ENCODE results near the gene SMCR8. TPM values are rescaled to one million over a fixed set of nuclear protein-coding genes. Genes with fewer than 3 reads are reported as not detected.

Gene SMCR8
- total and polyA plus RNA-seq, 9 of the 15 experiments (the other 6 are each of a cell fraction or from before 2014, with no cell fraction given) = 0.25 to 8.8 (median 4.9) TPM

GRCh38 chr17:18314731-18315561, at the start of gene SMCR8, which contains the start of gene TOP3A (continued):
- TF ChIP-seq MBD1 (CRISPR knock-in tag; IDR thresholded peaks at IDR 0.05) (no peak), SMAD4 (CRISPR knock-in tag; conservative IDR thresholded peaks at IDR 0.05) (0 out of 2 replicates have a peak, but pooled peaks have one; percentile 37), CEBPG (CRISPR knock-in tag; IDR thresholded peaks at IDR 0.05) (no peak), CEBPG (tag; conservative IDR thresholded peaks at IDR 0.05 in 1 of 2, IDR thresholded peaks at IDR 0.05 in 1 of 2) (no peak), STAT5B (CRISPR knock-in tag; IDR thresholded peaks at IDR 0.05) (no peak), EP400 (IDR thresholded peaks at IDR 0.05) (peak; percentile 88), HDAC3 (IDR thresholded peaks at IDR 0.05; ENCODE audit: borderline replicate concordance, partially characterized antibody) (no peak), MAX (CRISPR knock-in tag; IDR thresholded peaks at IDR 0.05) (peak; percentile 73), TFAM (CRISPR knock-in tag; conservative IDR thresholded peaks at IDR 0.05) (no peak), JUND (IDR thresholded peaks at IDR 0.05; ENCODE audit: borderline replicate concordance, low read depth, low read length) (no peak), JUND (tag; IDR thresholded peaks at IDR 0.05; ENCODE audit: borderline replicate concordance, low read depth, low read length) (no peak), SRSF9 (IDR thresholded peaks at IDR 0.05; ENCODE audit: borderline replicate concordance, low read depth, low read length) (no peak), MYNN (IDR thresholded peaks at IDR 0.05) (no peak), MYNN (CRISPR knock-in tag; IDR thresholded peaks at IDR 0.05) (no peak), HDAC8 (tag; IDR thresholded peaks at IDR 0.05) (no peak), RERE (CRISPR knock-in tag; IDR thresholded peaks at IDR 0.05; ENCODE audit: borderline replicate concordance) (no peak), DMBX1 (CRISPR knock-in tag; IDR thresholded peaks at IDR 0.05; ENCODE audit: borderline replicate concordance) (no peak), ZNF197 (CRISPR knock-in tag; IDR thresholded peaks at IDR 0.05; ENCODE audit: low read depth) (no peak), FOXO4 (CRISPR knock-in tag; IDR thresholded peaks at IDR 0.05) (no peak)

All from K562 (cell line).